RWPE1 (cell line): ENCODE measurements around the gene ASB2.
A peak's percentile ranks its signal among the peaks of the same experiment; 100 is the strongest.

Source experiments
- CTCF ChIA-PET: fragments of 350-600 bp; sonication (Branson Sonifier 250); formaldehyde crosslinking; extraction: SDS; loops from one replicate; lab custom pipeline; 2021; lab: Yijun Ruan, JAX
- POLR2A ChIA-PET: fragments of 400-600 bp; formaldehyde crosslinking; extraction: SDS; loops from one replicate; lab custom pipeline; 2020; ENCODE audit warnings: antibody characterized with exemption; ENCODE audit not compliant: low non-redundant PET; lab: Yijun Ruan, JAX
- DNase-seq: peaks from one replicate; pipeline ENCODE4 v3.0.0; 2012; ENCODE audit warnings: low spot score
- H3K27ac ChIP-seq: fragments of 450-650 bp; 2 replicates; pipeline ENCODE4 v1.5.1; 2017
- CTCF ChIP-seq: fragments of 450-650 bp; conservative IDR thresholded peaks from 2 replicates; pipeline ENCODE4 v1.5.1; 2017; ENCODE audit warnings: low read depth, mild to moderate bottlenecking

ASB2 gene

DNA sequence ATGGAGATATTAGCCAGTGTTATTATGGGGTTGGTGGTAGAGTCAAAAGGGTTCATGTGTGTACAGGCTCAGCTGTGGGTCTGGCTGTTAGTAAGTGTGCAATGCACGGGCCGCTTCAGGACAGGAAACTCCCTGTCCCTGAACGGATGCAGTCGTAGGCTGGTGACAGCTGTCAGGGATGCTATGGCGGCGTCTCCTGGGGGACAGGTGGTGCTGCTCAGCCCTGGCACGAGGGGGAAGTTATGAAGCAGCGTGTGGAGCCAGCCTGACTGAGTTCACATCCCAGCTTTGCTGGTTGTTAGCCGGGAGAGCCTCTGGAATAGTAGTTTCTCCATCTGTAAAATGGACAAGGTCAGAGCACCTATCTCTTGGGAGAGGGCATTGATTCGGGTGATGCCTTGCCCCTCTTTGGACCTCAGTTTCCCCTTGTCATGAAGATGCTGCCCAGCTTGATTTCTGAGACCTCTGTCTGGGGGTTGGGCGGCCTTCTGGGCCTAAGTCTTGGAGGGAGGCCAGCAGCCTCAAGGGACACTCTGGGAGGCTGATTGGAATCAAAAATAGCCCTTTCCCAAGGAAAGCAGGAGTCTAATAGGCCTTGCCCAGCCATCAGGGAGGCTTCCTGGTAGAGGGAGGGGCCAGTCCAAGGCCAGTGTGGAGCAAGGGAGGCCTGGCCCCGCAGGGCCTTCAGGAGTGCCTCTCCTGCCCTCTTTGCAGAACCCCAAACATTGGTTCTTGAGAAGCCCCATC lies 7.1 kb downstream of the ASB2 start:
- no peak for TF ChIP-seq CTCF

GRCh38 chr14:93967637-93968250 lies 8.6 kb downstream of the ASB2 start:
- POLR2A ChIA-PET, result no interaction called here
- H3K27ac ChIP-seq, result no peak overlapping the region
- TF ChIP-seq CTCF, result no peak
- CTCF ChIA-PET, result interaction anchor here (0.7 to 4.0 kb wide), 2 partner anchors 19 to 28 kb away, joined by 4 to 24 read pairs; no protein-coding TSS in a partner anchor
- no peak for DNase-seq

More for the DNA sequence above, 7.1 kb downstream of the ASB2 start:
- POLR2A ChIA-PET, result no interaction called here
- DNase-seq, result no peak
- CTCF ChIA-PET, result interaction anchor here (2.3 to 4.0 kb wide), 2 partner anchors 29 to 30 kb away, joined by 21 to 24 read pairs; no protein-coding TSS in a partner anchor
- no peak overlapping the region for H3K27ac ChIP-seq

DNA sequence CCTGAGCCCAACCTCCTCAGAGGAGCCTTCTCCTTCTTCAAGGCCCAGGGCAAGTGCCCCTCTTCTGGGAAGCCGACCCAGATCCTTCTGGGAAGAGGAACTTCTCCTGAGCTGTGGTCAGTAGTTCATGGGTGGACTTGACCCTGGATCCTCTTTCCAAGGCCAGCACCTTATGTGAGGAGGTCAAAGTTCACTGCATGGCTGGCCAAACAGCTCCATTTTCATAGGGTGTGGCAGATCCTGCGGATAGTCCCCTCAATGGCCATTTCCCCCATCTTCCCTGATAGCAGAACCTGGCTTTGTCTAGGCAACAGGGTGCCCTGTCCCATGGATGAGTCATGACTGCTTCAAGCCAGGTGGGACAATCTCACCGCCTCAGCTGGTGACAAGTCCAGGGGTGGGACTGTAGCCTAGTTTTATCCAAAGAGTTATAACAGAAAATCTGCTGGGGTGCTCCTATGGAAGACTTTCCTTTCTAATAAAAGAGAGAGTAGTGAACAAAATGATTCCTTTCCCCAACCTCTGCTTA lies 10.4 kb downstream of the ASB2 start:
- CTCF ChIA-PET, result interaction anchor here (0.6 to 4.0 kb wide), 2 partner anchors 13 to 26 kb away, joined by 5 to 24 read pairs; no protein-coding TSS in a partner anchor
- POLR2A ChIA-PET, result no interaction called here
- TF ChIP-seq CTCF, result no peak
- H3K27ac ChIP-seq, result peak overlapping the region; percentile 66
- DNase-seq, result no peak

DNA sequence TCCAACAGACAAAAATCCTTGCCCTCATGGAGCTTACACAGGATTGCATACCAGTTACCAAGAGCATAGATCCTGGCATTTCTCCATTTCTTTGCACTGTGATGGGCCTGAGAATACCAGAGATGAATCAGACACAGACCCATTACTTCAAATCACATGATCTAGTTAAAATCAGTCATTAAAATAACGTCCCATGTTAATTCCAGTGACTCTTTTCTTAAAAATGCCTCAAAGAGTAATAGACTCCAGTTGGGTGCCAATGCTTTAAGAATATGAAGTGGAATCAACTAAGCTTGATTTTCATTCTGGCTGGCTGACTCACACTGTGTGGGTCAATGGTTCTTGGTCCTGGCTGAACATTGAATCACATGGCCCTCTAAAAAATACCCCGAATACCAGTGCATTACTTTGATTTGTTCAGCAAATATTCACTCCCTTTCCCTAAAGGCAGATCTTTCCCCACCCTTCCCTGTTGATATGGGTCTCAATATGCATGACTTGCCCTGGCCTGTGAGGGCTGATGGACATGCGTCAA lies 11.0 kb downstream of the ASB2 start:
- ChIA-PET POLR2A (no interaction called here), CTCF (interaction anchor here (1.8 to 4.0 kb wide), 2 partner anchors 25 to 26 kb away, joined by 6 to 24 read pairs; no protein-coding TSS in a partner anchor)
- peak overlapping the region; percentile 66 for H3K27ac ChIP-seq
- DNase-seq, result peak; percentile 69
- TF ChIP-seq CTCF, result no peak

DNA sequence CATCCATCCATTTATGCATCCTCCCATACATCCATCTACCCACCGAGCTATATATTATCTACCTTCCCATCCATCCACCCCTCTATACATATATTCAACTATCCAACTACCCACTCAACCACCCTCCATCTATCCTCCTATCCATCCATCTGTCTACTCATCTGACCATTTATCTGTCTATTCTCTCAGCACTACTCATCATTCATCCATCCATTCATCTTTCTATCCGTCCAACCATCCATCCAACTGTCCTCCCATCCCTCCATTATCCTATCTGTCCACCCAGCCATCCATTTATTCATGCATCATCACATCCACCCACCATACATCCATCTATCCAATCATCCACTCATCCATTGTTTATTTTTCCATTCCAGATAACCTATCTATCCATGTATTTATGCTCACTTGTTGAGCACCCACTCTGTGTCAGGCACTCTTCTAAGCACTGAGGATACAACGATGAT lies 11.5 kb downstream of the ASB2 start:
- DNase-seq, result no peak
- ChIA-PET POLR2A (no interaction called here), CTCF (interaction anchor here (1.8 kb wide), 1 partner anchor 25 kb away, joined by 6 read pairs; no protein-coding TSS in a partner anchor)
- H3K27ac ChIP-seq, result no peak overlapping the region
- TF ChIP-seq CTCF, result no peak

GRCh38 chr14:93964281-93964680 lies 12.1 kb downstream of the ASB2 start:
- CTCF ChIA-PET, result interaction anchor here (1.8 kb wide), 1 partner anchor 24 kb away, joined by 6 read pairs; no protein-coding TSS in a partner anchor
- POLR2A ChIA-PET, result no interaction called here
- H3K27ac ChIP-seq, result no peak overlapping the region
- TF ChIP-seq CTCF, result no peak
- no peak for DNase-seq
